ENCODE data around the gene FOXJ1. TPM values are rescaled to one million over a fixed set of nuclear protein-coding genes. Genes with fewer than 3 reads are reported as not detected.

FOXJ1 gene
- total RNA-seq, 2 experiments from 2014 or later = 0.20 to 0.48 TPM

GRCh38 chr17:76147211-76148014 is 6.4 kb upstream of the FOXJ1 start:
- H3K4me3 Mint-ChIP-seq = no peak overlapping the region
- peaks cover 67% of the 10 kb centered on the region for H3K36me3 Mint-ChIP-seq (ENCODE audit: low read depth)
- no peaks in the 10 kb centered on the region for H3K27me3 Mint-ChIP-seq
- H3K9me3 Mint-ChIP-seq = no peaks in the 10 kb centered on the region
- peaks cover 73% of the 10 kb centered on the region for H3K4me1 Mint-ChIP-seq
- peak overlapping the region; percentile 94 for H3K27ac Mint-ChIP-seq
- POLR2A ChIA-PET = no interaction called here
- DNase-seq = no peak
- CTCF ChIA-PET = interaction anchor here (0.7 to 4.2 kb wide), 3 partner anchors 28 to 132 kb away, joined by 3 to 12 read pairs (median 4); no protein-coding TSS in a partner anchor

- peak overlapping the region; percentile 94 for H3K27ac Mint-ChIP-seq
- H3K9me3 Mint-ChIP-seq = no peaks in the 10 kb centered on the region
- ChIA-PET POLR2A (interaction anchor here (0.7 to 1.0 kb wide), 2 partner anchors 83 to 119 kb away, joined by 3 read pairs; partner anchors contain the start of gene UBALD2), CTCF (interaction anchor here (0.8 to 4.2 kb wide), 8 partner anchors 10 to 241 kb away, joined by 3 to 12 read pairs (median 4); no protein-coding TSS in a partner anchor)
- H3K36me3 Mint-ChIP-seq (ENCODE audit: low read depth) = peaks cover 55% of the 10 kb centered on the region
- H3K4me1 Mint-ChIP-seq = peaks cover 72% of the 10 kb centered on the region
- no peak for DNase-seq
- H3K4me3 Mint-ChIP-seq = peak overlapping the region; percentile 30
- H3K27me3 Mint-ChIP-seq = no peaks in the 10 kb centered on the region
Measured at GRCh38 chr17:76146053-76146851, 5.2 kb upstream of the FOXJ1 start.

GRCh38 chr17:76145231-76146052 is 4.4 kb upstream of the FOXJ1 start:
- Mint-ChIP-seq H3K4me1 (peaks cover 71% of the 10 kb centered on the region), H3K4me3 (peak overlapping the region; percentile 30), H3K27ac (peak overlapping the region; percentile 94), H3K36me3 (ENCODE audit: low read depth) (peaks cover 49% of the 10 kb centered on the region), H3K9me3 (no peaks in the 10 kb centered on the region), H3K27me3 (peaks cover 5% of the 10 kb centered on the region)
- ChIA-PET POLR2A (interaction anchor here (0.6 to 1.0 kb wide), 4 partner anchors 33 to 119 kb away, joined by 3 read pairs; partner anchors contain the start of gene UBALD2), CTCF (interaction anchor here (0.8 to 4.2 kb wide), 8 partner anchors 10 to 240 kb away, joined by 3 to 12 read pairs (median 4); no protein-coding TSS in a partner anchor)
- DNase-seq = peak; percentile 64

GRCh38 chr17:76142585-76143041 is 1.6 kb upstream of the FOXJ1 start:
- H3K4me3 Mint-ChIP-seq = no peak overlapping the region
- peaks cover 70% of the 10 kb centered on the region for H3K4me1 Mint-ChIP-seq
- peaks cover 15% of the 10 kb centered on the region for H3K27me3 Mint-ChIP-seq
- peak overlapping the region; percentile 94 for H3K27ac Mint-ChIP-seq
- H3K9me3 Mint-ChIP-seq = no peaks in the 10 kb centered on the region
- DNase-seq = no peak
- CTCF ChIA-PET = interaction anchor here (0.6 to 4.8 kb wide), 14 partner anchors 8 to 137 kb away, joined by 3 to 18 read pairs (median 5); no protein-coding TSS in a partner anchor
- POLR2A ChIA-PET = no interaction called here
- H3K36me3 Mint-ChIP-seq (ENCODE audit: low read depth) = peaks cover 28% of the 10 kb centered on the region

GRCh38 chr17:76142039-76142584 is 1.1 kb upstream of the FOXJ1 start:
- peaks cover 65% of the 10 kb centered on the region for H3K4me1 Mint-ChIP-seq
- DNase-seq = no peak
- H3K27ac Mint-ChIP-seq = peak overlapping the region; percentile 69
- H3K36me3 Mint-ChIP-seq (ENCODE audit: low read depth) = peaks cover 23% of the 10 kb centered on the region
- peak overlapping the region; percentile 71 for H3K4me3 Mint-ChIP-seq
- ChIA-PET POLR2A (no interaction called here), CTCF (interaction anchor here (0.6 to 4.8 kb wide), 12 partner anchors 8 to 138 kb away, joined by 3 to 18 read pairs (median 4); no protein-coding TSS in a partner anchor)
- peaks cover 15% of the 10 kb centered on the region for H3K27me3 Mint-ChIP-seq
- no peaks in the 10 kb centered on the region for H3K9me3 Mint-ChIP-seq

- peak overlapping the region; percentile 30 for H3K4me3 Mint-ChIP-seq
- H3K27me3 Mint-ChIP-seq = peaks cover 15% of the 10 kb centered on the region
- DNase-seq = no peak
- POLR2A ChIA-PET = no interaction called here
- no peaks in the 10 kb centered on the region for H3K9me3 Mint-ChIP-seq
- H3K27ac Mint-ChIP-seq = no peak overlapping the region
- H3K36me3 Mint-ChIP-seq (ENCODE audit: low read depth) = peaks cover 9% of the 10 kb centered on the region
- peaks cover 52% of the 10 kb centered on the region for H3K4me1 Mint-ChIP-seq
- CTCF ChIA-PET = interaction anchor here (0.7 to 4.8 kb wide), 4 partner anchors 11 to 88 kb away, joined by 3 to 18 read pairs (median 8); no protein-coding TSS in a partner anchor
Measured at GRCh38 chr17:76140661-76141211, 309 bp downstream of the FOXJ1 start.

- Mint-ChIP-seq H3K4me3 (peak overlapping the region; percentile 30), H3K27me3 (peaks cover 15% of the 10 kb centered on the region), H3K36me3 (ENCODE audit: low read depth) (peaks cover 5% of the 10 kb centered on the region), H3K4me1 (peaks cover 52% of the 10 kb centered on the region), H3K27ac (peak overlapping the region; percentile 2), H3K9me3 (no peaks in the 10 kb centered on the region)
- no peak for DNase-seq
- ChIA-PET POLR2A (no interaction called here), CTCF (interaction anchor here (1.5 to 4.8 kb wide), 3 partner anchors 10 to 40 kb away, joined by 5 to 18 read pairs (median 12); no protein-coding TSS in a partner anchor)
Measured at GRCh38 chr17:76139801-76140660, 1.0 kb downstream of the FOXJ1 start.

- Mint-ChIP-seq H3K4me1 (peaks cover 47% of the 10 kb centered on the region), H3K36me3 (ENCODE audit: low read depth) (no peaks in the 10 kb centered on the region), H3K9me3 (no peaks in the 10 kb centered on the region), H3K27me3 (peaks cover 15% of the 10 kb centered on the region), H3K27ac (no peak overlapping the region), H3K4me3 (peak overlapping the region; percentile 27)
- ChIA-PET POLR2A (no interaction called here), CTCF (interaction anchor here (1.5 kb wide), 1 partner anchor 9 kb away, joined by 5 read pairs; no protein-coding TSS in a partner anchor)
- DNase-seq = no peak
Measured at GRCh38 chr17:76138896-76139752, 1.9 kb downstream of the FOXJ1 start.

- ChIA-PET POLR2A (no interaction called here), CTCF (interaction anchor here (1.5 kb wide), 1 partner anchor 8 kb away, joined by 5 read pairs; no protein-coding TSS in a partner anchor)
- no peak overlapping the region for H3K27ac Mint-ChIP-seq
- H3K4me1 Mint-ChIP-seq = peaks cover 46% of the 10 kb centered on the region
- H3K27me3 Mint-ChIP-seq = peaks cover 15% of the 10 kb centered on the region
- no peak overlapping the region for H3K4me3 Mint-ChIP-seq
- no peaks in the 10 kb centered on the region for H3K36me3 Mint-ChIP-seq (ENCODE audit: low read depth)
- no peaks in the 10 kb centered on the region for H3K9me3 Mint-ChIP-seq
- no peak for DNase-seq
Measured at GRCh38 chr17:76138234-76138895, 2.7 kb downstream of the FOXJ1 start.
